SK-N-MC (cell line): ENCODE measurements around the gene MSH6.

Experiments
- EZH2 ChIP-seq: fragments of 200-600 bp; sonication (generic); IDR thresholded peaks from one replicate; pipeline ENCODE4 v1.6.1; 2017; ENCODE audit warnings: antibody characterized with exemption
- FOXP2 ChIP-seq: optimal IDR thresholded peaks from 2 replicates; pipeline ENCODE3; 2011; ENCODE audit warnings: mild to moderate bottlenecking, moderate library complexity; ENCODE audit not compliant: insufficient read depth; ENCODE audit errors: extremely low read length, control extremely low read depth
- POLR2AphosphoS5 ChIP-seq: IDR thresholded peaks from 2 replicates; pipeline ENCODE4 v1.6.1; 2012; ENCODE audit warnings: mild to moderate bottlenecking, low read depth, low read length, borderline replicate concordance

DNA sequence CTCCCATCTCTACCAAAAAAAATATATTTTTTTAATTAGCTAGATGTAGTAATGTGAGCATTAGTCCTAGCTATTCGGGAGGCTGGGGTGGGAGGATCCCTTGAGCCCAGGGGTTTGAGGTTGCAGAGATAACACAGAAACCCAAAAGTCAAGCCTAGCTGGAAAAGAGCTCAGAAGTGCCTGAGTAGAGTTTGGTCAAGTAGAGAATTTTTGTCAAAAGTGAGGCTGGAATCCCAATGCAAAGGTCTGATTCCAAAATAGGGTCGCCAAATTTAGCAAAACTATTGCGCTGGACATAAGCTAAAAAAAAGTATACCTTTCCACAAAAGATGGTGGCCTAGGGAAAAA lies 15.5 kb upstream of the MSH6 start:
- no peak for TF ChIP-seq POLR2AphosphoS5
- TF ChIP-seq EZH2 = no peak
- no peak for TF ChIP-seq FOXP2
